ENCODE data around the gene SEC61B.

The SEC61B gene

GRCh38 chr9:99221621-99222415 lies at the start of gene SEC61B, which contains the start of gene ALG2:
TSS of gene SEC61B (plus strand) at chr9:99222282. CDS start at chr9:99222364, 82 bp downstream.
TSS of gene ALG2 (minus strand) at chr9:99221942. CDS start at chr9:99221894, 48 bp downstream.
- DNase-seq (ENCODE audit: low spot score): peak; percentile 97

- DNase-seq (ENCODE audit: low spot score): no peak
Observed at GRCh38 chr9:99173570-99174504, 48.2 kb upstream of the SEC61B start.

GRCh38 chr9:99176527-99177013 lies 45.5 kb upstream of the SEC61B start:
- DNase-seq (ENCODE audit: low spot score): peak; percentile 66

DNA sequence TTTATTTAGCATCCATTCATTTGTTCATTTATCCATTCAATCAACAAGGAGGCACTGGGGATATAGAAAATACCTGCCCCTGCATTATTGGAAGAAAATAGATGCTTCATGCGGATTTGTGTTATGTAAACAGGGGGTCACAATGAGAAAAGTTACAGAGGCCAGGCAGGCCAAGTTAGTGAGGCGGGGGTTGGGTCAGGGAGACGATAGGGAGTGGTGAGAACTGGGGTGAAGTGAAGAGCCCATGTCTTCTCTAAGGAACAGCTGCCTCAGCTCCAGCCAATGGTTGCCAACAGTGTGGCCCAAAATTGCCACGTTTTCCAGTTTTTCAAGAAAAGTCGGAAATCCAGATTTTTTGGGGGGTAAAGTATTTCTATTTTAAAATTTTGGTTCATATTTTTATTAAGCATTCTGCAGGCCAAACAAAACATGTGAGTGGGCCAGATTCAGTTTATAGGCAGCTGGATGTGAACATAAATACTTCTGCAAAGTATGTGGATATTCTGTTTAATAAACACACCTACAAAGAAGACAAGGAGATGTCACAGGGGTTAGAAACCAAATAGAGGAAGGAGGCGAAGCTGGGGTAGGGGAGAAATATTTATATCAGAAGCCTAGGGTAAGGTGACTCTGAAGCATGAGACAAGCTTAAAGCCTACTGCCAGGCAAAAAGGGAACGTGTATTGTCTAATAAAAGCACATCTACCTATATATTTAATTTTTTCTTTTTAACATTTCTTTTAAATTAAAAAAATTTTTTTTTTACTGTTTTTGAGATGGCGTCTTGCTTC lies 44.3 kb upstream of the SEC61B start:
- DNase-seq (ENCODE audit: low spot score): no peak

DNA sequence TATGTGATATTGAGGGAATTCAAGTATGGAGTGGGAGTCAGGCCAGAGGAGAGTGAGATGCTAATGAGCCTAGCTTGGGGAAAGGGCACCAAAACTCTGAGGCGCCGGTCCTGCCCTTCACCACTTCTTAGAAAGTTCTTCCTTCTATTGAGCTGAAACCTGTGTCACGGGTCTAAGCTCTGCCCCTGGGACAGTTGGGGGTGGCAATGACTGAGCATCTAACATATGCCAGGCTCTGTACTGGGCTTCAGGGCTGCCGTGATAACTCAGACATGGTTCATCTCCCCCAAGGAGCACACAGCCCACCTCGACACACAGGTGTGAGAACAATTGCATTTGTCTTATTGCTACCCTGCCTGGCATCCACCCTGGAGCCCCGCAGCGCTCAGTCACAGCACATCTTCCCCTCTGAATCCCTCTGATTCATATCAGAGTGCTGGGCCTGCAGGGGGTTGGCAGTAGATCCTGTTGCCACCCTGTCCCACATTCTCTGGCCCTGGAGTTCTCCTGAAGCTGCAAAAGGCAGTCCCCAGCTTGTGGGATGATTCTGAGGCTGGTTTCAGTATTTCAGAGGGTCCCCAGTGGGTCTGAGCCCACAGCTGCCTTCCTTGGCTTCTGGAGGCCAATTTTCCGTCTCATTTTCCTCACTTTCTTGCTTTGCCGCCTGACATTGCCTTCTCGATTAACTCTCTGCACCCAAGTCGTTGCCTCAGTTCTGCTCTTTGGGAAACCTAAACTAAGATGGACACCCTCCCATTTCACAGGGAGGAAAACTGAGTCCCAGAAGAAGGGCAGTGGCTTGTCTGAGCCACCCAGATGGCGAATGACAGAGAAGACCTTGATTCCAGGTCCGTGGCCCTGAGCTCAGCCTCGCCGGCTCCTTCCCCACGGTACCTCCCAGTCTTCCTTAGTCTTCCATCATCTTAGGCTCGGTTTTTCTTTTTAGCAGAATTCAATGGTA lies 42.9 kb upstream of the SEC61B start:
- no peak for DNase-seq (ENCODE audit: low spot score)

DNA sequence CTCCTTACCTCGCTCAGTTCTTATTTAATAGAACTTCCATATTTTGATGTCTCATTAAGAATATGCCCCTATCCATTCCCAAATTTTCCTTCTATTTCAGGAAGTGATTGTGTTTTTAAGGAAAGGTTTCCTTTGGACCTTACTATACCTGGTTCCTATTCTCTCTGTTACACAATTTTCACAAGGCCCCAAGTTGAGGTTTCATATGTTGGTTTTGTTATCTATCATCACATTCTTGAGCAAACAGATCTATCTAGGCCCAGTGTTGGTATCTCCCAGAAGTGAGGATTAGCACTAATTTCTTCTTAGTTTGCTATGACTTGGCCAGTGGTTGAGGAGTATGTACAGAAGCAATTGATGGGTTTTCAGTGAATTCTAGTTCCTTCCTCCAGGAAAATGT lies 41.9 kb upstream of the SEC61B start:
- no peak for DNase-seq (ENCODE audit: low spot score)

GRCh38 chr9:99180662-99181061 lies 41.4 kb upstream of the SEC61B start:
- no peak for DNase-seq (ENCODE audit: low spot score)

- no peak for DNase-seq (ENCODE audit: low spot score)
Observed at GRCh38 chr9:99181206-99181605, 40.9 kb upstream of the SEC61B start.

GRCh38 chr9:99181621-99182020 lies 40.5 kb upstream of the SEC61B start:
- no peak for DNase-seq (ENCODE audit: low spot score)

DNA sequence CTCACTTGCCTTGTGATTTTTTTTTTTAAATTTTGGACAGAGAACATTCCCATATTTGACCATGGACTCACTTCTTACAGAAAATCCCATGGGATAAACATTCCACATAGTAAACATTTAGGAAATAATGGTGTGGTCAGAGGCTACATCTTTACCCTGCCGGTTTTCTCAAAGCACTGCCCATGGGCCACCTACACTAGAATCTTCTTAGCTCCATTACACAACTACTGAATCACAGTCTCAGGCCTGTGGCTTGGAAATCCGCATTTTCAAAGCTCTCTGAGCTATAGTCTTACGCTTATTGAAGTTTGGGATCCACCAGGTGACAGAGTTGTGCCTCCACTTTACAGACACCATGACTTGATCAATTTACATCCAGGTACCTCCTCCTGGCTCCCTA lies 39.7 kb upstream of the SEC61B start:
- DNase-seq (ENCODE audit: low spot score): no peak

DNA sequence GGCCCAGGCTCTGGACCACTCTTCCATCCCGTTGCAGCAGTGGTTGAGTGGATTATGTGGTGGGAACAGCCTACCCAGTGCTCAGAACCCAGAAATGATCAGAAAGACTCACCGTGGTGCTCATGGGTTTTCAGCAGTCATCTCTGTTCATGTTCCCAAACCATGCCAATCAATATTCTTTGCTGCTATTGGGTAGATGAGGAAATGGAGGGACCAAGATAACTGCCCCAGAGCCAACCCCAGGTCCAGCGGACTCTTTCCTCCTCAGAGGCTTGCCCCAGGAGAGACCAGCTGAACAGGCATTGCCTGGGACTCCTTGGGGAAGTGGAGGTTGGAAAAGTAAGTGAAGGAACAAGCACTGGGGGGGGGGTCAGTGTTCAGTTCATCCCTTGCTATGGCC lies 38.5 kb upstream of the SEC61B start:
- no peak for DNase-seq (ENCODE audit: low spot score)

DNA sequence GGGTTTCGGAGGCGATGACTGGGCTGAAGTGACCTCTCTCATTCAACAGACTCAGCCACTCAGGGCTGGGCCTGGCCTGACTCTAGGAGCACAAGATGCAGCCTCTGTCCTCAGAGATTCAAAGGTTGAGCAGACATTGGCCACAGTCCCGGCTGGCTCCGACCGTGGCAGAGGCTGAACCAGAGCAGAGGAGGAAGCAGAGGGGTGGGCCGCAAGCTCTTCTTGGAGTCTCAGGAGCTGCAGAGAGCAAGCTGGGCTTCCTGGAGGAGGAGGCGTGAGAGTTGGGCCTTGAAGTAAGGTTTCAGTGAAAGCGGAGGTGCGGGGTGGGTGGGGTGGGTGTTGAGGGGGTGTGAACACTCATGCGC lies 38.0 kb upstream of the SEC61B start:
- no peak for DNase-seq (ENCODE audit: low spot score)

DNA sequence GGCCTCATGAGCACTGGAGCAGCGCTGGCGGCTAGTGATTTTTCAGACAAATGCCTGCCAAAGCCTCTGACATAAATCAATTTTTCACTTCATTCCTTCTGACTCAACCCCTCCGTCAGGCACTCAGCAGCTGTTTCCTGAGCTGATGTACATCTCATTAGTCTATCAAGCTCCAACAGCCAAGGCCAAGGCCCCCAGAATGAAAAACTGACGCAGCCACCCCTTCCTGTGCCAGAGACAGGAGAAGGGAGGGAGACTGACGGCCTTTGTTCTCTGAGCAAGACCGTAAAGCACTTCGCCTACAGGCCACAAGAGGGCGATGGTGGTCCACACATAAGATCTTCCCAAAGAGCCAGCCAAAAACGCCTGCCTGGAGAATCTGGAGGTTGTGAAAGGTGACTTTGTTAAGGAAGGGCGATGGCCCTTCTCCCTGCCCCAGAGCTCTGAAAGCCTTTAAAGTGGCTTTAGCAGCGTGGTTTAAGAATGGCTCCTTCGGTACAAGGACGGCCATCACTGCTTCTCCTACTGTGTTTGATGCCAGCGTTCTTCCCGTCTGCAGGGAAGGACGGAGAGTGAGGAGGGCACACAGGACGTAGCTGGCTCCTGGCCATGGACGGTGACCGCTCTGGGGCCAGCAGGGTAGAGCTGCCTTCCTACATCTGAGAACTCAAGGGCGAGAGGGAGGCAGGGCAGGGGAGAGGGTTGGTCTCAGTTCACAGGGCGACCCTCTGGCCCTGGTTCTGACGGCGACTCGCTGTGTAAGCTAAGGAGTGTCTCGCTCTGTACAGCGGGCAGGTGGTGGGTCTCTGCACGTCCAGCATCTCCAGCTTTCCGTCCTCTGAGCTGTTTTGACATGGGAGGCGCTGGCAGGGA lies 37.4 kb upstream of the SEC61B start:
- peak; percentile 83 for DNase-seq (ENCODE audit: low spot score)

- DNase-seq (ENCODE audit: low spot score): no peak
Observed at GRCh38 chr9:99185348-99185632, 36.8 kb upstream of the SEC61B start.

GRCh38 chr9:99185934-99186333 lies 36.1 kb upstream of the SEC61B start:
- DNase-seq (ENCODE audit: low spot score): no peak

- DNase-seq (ENCODE audit: low spot score): no peak
Observed at GRCh38 chr9:99187311-99187710, 34.8 kb upstream of the SEC61B start.

- DNase-seq (ENCODE audit: low spot score): no peak
Observed at GRCh38 chr9:99189186-99189585, 32.9 kb upstream of the SEC61B start.

DNA sequence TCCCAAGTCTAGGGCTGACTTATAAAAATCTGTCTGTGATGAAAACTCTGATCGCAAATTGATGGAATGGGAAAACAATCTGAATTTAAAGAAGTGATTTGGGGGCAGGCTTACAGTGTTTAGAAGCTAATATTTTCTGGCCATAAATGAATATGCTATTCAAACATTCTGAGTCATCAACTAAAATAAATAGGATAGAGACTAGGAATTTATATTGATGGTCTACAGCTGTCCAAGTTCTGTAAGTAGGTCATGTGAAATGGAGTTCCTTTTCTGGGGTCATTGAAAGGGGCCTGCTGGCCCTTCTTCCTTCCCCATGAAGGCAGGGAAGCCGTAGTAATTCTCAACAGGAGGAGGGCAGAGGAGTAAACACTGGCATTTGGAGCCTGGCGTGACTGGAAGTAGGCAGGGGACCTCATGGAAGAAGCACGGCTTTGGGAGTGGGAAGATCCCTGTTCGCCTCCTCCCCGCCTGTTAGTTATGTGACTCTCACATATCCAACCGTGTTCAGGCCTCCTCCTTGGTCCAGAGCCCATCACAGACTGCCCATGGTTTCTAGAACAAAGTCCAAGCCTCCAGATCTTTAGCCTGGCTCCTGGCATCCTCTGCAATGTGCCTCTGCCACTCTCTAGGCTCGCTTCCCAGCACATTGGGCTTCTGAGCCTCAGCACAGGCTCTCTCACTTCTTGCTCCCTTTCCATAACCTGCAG lies 32.0 kb upstream of the SEC61B start:
- no peak for DNase-seq (ENCODE audit: low spot score)

DNA sequence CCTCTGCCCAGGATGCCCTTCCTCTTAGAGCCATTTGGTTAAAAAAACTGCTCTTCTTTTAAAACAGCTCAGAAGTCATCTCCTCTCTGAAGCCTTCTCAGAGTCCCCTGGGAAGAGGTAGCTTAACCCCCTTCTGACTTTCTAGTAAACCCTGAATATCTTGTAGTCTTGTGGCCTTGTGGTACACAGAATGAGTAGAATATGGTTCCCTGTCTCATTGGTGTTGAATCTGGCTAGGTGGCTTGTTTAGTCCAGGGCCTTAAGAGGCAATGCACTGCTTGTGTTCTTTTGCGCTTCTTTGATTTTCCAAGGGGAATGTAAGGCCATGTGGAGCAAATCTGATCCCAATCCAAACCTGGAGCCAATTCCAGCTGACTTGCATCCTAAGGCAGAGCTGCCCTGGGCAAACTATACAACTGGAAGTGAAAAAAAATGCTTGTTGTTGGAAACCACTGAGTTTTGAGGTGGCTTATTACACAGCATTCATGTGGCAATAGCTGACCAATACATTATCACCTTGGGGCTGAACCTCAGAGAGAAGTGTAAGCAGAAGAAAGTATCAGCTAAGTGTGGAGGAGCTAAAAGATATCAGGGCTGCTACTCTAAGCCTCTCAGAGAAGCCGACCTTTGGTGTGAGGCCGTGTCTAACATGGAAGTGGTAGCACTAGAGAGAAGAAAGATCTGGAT lies 31.3 kb upstream of the SEC61B start:
- DNase-seq (ENCODE audit: low spot score): no peak
